GM12873 (cell line): Measurements from ENCODE around the gene SEPTIN1.

ENCODE experiments used
- TF ChIP-seq, protein P1 (sequence below): IDR thresholded peaks from 2 replicates; pipeline ENCODE4 v1.5.1; 2012; ENCODE audit warnings: low read depth, mild to moderate bottlenecking, moderate library complexity, low read length, control low read depth; ENCODE audit not compliant: insufficient read depth; ENCODE audit errors: missing control alignments

Gene SEPTIN1

DNA sequence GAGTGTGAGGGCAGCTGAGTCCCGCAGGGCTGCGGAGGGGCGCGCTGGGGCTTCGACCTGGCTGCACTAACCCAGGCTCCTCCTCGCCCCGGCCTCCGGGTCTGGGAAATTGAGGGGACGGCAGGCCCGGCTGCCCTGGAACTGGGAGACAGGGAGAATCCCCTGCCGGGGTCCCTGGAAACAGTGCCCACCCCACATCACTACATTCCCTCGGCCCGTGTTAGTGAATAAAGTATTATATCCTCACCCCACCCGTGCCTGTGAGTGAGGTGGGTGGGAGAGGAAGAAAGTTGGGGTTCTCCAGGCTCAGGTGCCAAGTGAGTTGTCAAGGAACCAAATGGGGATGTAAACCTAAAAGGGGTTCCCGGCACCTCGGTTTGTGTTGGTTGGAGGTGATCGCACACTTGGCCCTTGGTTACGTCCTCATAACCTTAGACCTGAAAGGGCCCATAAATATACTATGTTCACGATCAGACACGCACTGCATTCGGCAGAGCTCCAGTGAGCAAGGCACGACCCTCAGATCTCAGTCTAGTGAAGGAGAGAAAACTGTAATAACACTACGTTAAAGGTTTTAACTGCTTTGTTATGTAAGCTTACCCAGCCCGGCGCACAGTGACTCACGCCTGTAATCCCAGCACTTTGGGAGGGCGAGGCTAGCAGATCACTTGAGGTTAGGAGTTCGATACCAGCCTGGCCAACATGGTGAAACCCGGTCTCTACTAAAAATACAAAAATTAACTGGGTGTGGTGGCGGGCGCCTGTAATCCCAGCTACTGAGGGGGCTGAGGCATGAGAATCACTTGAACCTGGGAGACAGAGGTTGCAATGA lies 36.2 kb upstream of the SEPTIN1 start:
- TF ChIP-seq, protein P1, sequence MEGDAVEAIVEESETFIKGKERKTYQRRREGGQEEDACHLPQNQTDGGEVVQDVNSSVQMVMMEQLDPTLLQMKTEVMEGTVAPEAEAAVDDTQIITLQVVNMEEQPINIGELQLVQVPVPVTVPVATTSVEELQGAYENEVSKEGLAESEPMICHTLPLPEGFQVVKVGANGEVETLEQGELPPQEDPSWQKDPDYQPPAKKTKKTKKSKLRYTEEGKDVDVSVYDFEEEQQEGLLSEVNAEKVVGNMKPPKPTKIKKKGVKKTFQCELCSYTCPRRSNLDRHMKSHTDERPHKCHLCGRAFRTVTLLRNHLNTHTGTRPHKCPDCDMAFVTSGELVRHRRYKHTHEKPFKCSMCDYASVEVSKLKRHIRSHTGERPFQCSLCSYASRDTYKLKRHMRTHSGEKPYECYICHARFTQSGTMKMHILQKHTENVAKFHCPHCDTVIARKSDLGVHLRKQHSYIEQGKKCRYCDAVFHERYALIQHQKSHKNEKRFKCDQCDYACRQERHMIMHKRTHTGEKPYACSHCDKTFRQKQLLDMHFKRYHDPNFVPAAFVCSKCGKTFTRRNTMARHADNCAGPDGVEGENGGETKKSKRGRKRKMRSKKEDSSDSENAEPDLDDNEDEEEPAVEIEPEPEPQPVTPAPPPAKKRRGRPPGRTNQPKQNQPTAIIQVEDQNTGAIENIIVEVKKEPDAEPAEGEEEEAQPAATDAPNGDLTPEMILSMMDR, result no peak

DNA sequence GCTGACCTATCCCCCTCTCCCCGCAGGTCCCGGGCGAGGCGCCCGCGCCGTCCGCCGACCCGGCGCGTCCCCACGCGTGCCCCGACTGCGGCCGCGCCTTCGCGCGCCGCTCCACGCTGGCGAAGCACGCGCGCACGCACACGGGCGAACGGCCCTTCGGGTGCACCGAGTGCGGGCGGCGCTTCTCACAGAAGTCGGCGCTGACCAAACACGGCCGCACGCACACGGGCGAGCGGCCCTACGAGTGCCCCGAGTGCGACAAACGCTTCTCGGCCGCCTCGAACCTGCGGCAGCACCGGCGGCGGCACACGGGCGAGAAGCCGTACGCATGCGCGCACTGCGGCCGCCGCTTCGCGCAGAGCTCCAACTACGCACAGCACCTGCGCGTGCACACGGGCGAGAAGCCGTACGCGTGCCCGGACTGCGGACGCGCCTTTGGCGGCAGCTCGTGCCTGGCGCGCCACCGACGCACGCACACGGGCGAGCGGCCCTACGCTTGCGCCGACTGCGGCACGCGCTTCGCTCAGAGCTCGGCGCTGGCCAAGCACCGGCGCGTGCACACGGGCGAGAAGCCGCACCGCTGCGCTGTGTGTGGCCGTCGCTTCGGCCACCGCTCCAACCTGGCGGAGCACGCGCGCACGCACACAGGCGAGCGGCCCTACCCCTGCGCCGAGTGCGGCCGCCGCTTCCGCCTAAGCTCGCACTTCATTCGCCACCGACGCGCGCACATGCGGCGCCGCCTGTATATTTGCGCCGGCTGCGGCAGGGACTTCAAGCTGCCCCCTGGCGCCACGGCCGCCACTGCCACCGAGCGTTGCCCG lies 35.4 kb upstream of the SEPTIN1 start:
- TF ChIP-seq, protein P1, result no peak

DNA sequence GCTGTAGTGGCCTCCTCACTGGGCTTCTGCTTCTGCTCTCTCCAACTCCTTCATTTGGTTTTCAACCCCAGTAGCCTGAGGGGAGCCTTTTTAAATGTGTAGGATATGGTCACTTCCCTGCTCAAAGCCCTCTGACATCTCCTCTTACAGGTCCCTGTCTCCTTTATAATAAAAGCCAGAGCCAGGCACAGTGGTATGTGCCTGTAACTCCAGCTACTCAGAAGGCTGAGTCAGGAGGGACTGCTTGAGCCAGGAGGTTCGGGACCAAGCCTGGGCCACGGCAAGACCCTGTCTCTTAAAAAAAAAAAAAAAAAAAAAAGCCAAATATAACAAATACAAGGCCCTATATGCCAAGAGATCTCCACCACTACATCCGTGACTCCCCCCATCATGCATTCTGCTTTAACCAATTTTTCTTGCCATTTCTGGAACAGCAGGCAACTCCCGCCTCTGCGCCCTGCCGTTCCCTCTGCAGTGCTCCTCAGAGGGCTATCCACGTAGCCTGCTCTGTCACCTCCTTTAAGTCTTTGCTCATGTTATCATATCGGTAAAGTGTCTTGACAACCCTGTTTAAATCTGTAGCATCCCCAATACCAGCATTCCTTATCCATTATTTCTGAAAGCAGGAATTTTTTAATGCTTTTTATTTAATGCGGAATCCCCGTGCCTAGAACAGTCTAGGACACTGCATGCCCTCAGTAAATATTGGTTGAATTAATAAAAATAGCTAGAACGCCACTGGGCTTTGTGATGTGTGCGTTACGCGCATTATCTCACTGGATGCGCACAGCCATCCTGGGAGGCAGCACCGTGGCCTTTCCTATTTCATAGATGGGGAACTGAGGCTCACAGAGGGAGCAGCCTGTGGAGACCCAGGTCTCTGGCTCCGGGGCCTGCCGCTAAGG lies 34.5 kb upstream of the SEPTIN1 start:
- TF ChIP-seq, protein P1, result no peak

DNA sequence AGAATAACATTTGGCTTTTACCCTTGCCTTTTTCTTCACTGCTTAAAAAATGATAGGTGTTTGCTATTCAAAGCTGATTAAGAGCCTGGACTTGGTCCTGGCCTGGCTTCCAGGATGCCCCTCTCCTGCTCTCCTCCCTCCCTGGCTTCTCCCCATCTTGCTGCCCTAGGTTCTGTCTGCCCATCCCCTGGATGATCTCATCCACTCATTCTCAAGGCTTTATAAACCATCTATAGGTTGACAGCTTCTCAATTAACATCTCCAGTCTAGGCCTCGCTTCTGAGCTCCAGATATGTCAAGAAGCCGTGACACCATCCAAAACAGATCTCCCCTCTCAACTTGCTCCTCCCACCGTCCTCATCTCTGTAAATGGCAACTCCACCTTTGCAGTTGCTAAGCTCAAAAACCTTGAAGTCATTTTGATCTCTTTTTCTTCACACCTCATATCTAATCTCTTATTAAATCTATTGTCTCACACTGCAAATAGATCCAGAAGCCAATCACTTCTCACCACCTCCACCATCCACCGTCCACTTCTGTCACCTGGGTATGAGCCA lies 33.8 kb upstream of the SEPTIN1 start:
- TF ChIP-seq, protein P1, result no peak

DNA sequence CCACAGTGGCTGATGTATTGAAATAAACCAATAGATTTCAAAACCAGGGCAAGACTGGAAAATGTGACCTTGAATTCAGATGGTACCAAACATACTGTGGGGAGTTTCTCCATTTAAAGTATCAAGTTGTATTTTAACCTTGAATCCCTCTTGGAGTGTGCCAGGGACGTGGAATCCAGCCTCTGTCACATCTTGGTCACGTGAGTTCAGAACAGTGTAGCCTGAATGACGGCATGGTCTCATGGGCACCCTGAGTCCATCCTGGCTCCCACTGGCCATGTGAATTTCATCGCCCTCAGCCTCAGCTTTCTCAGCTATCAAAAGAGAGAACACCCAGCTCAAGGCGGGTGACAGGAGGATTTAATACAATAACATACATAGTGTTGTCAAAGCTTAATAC lies 31.8 kb upstream of the SEPTIN1 start:
- TF ChIP-seq, protein P1, result no peak

DNA sequence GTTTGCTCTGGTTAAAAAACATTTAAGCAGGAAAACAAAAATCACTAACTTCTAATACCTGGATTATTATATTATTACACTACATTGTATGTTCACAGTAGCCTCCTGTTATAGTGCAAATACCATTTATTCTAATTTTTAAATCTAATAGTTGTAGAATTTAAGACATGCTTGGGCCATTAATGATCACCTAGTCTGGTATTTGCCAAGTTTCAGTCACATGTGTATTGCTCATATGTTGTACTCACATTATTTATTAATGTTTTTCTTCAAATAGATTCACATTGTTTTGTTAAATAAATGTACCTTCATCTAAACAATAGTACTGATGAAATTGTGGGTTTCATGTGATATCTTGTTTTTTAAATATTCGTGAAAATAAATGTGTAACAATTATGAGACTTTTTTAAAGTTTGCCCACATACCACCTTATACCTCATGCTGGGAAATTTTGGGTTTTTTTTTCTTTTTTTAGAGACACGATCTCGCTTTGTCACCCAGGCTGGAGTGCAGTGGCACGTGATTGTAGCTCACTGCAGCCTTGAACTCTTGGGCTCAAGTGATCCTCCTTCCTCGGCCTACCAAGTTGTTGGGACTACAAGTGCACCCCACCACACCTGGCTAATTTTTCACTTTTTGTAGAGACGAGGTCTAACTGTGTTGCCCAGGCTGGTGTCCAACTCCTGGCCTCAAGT lies 30.9 kb upstream of the SEPTIN1 start:
- TF ChIP-seq, protein P1, result no peak
